Measurements from ENCODE around the gene IL11. TPM values are rescaled to one million over a fixed set of nuclear protein-coding genes. Genes with fewer than 3 reads are reported as not detected.
A peak's percentile ranks its signal among the peaks of the same experiment; 100 is the strongest.

Gene IL11
- polyA plus RNA-seq, 2 of the 4 experiments (the other 2 are of a cell fraction), result 52.4 to 100.0 TPM

GRCh38 chr19:55408533-55408872 lies 38.2 kb upstream of the IL11 start:
- Histone ChIP-seq H3K4me1 (peaks cover 32% of the 10 kb centered on the region), H3K9me3 (0 out of 3 replicates have a peak, but pooled peaks cover 6% of the 10 kb centered on the region), H3K27ac (peak overlapping the region; percentile 95 to 97), H3K4me3 (peak overlapping the region; percentile 36), H3K4me2 (peak overlapping the region; percentile 81)
- CTCF ChIA-PET, result interaction anchor here (0.6 to 8.1 kb wide), 9 partner anchors 8 to 272 kb away, joined by 3 to 61 read pairs (median 4); partner anchors contain the start of gene DNAAF3
- POLR2A ChIA-PET, result interaction anchor here (2.9 to 3.3 kb wide), 2 partner anchors 20 to 24 kb away, joined by 37 to 55 read pairs; partner anchors contain the start of genes RPL28 and TMEM238
- ATAC-seq, result no peak
- 63% methylated on average over 9 of the region's 9 CpGs for WGBS (ENCODE audit: missing lambda C conversion rate)
- no peak for DNase-seq (ENCODE audit: low read depth in 1 of 2, low spot score in 1 of 2)
- no peak for FAIRE-seq
- peak; percentile 93 for TF ChIP-seq KDM1A (IDR thresholded peaks at IDR 0.05; ENCODE audit: low read depth)
- peak; percentile 89 for TF ChIP-seq ATOH8 (CRISPR knock-in tag; IDR thresholded peaks at IDR 0.05; ENCODE audit: low read depth)
- TF ChIP-seq TFCP2L1 (CRISPR knock-in tag; IDR thresholded peaks at IDR 0.05), result peak; percentile 82; the same call in 1 of the 2 replicates
- peak; percentile 25; the same call in 1 of the 2 replicates for TF ChIP-seq HOXA7 (CRISPR knock-in tag; IDR thresholded peaks at IDR 0.05)
- TF ChIP-seq ZNF302 (CRISPR knock-in tag; IDR thresholded peaks at IDR 0.05), result peak; percentile 66; the same call in 1 of the 2 replicates
- TF ChIP-seq TP53 (CRISPR knock-in tag; IDR thresholded peaks at IDR 0.05), result peak; percentile 92; the same call in 1 of the 2 replicates
- TF ChIP-seq FOXS1 (CRISPR knock-in tag; IDR thresholded peaks at IDR 0.05), result peak; percentile 71; the same call in 1 of the 2 replicates
- TF ChIP-seq CBX2 (IDR thresholded peaks at IDR 0.05; ENCODE audit: borderline replicate concordance, low read depth), result no peak
- TF ChIP-seq EHMT2 (IDR thresholded peaks at IDR 0.05; ENCODE audit: low read depth), result peak; percentile 81
- peak; percentile 92 for TF ChIP-seq HOXB5 (CRISPR knock-in tag; IDR thresholded peaks at IDR 0.05)
- no peak for TF ChIP-seq POLR2A (IDR thresholded peaks at IDR 0.05; ENCODE audit: low read length)
- TF ChIP-seq HMGXB4 (CRISPR knock-in tag; IDR thresholded peaks at IDR 0.05; ENCODE audit: borderline replicate concordance), result no peak
- no peak for TF ChIP-seq HES2 (IDR thresholded peaks at IDR 0.05)
- TF ChIP-seq FOSB (CRISPR knock-in tag; IDR thresholded peaks at IDR 0.05), result peak; percentile 43; the same call in 1 of the 2 replicates
- peak; percentile 88; the same call in 1 of the 2 replicates for TF ChIP-seq EHF (CRISPR knock-in tag; IDR thresholded peaks at IDR 0.05)
- TF ChIP-seq HEYL (CRISPR knock-in tag; IDR thresholded peaks at IDR 0.05), result peak; percentile 87; the same call in 1 of the 2 replicates
- TF ChIP-seq NPAS2 (CRISPR knock-in tag; IDR thresholded peaks at IDR 0.05; ENCODE audit: borderline replicate concordance), result peak; percentile 38; the same call in 1 of the 2 replicates
- peak; percentile 88; the same call in 1 of the 2 replicates for TF ChIP-seq CHD4 (IDR thresholded peaks at IDR 0.05; ENCODE audit: borderline replicate concordance)
- TF ChIP-seq HOXB13 (CRISPR knock-in tag; IDR thresholded peaks at IDR 0.05; ENCODE audit: low read depth), result peak; percentile 95
- no peak for TF ChIP-seq PHF8 (IDR thresholded peaks at IDR 0.05; ENCODE audit: borderline replicate concordance, low read depth)
- 0 out of 2 replicates have a peak, but pooled peaks have one; percentile 61 for TF ChIP-seq HDAC2 (IDR thresholded peaks at IDR 0.05)

GRCh38 chr19:55407800-55408532 lies 37.7 kb upstream of the IL11 start:
- peaks cover 36% of the 10 kb centered on the region for H3K4me1 ChIP-seq
- ATAC-seq (peak; percentile 90 to 96), FAIRE-seq (peak; percentile 49), DNase-seq (ENCODE audit: low read depth in 1 of 2, low spot score in 1 of 2) (peak; percentile 100)
- peak overlapping the region; percentile 98 for H3K4me3 ChIP-seq
- H3K4me2 ChIP-seq, result peak overlapping the region; percentile 81
- H3K9me3 ChIP-seq, result 0 out of 3 replicates have a peak, but pooled peaks cover 6% of the 10 kb centered on the region
- H3K27ac ChIP-seq, result peak overlapping the region; percentile 95 to 97
- 1% methylated on average over 49 of the region's 72 CpGs for WGBS (ENCODE audit: missing lambda C conversion rate)
- POLR2A ChIA-PET, result interaction anchor here (0.6 to 3.3 kb wide), 57 partner anchors 9 to 959 kb away, joined by 3 to 55 read pairs (median 5); partner anchors contain the start of genes BRSK1, DNAAF3, FIZ1 and GARIN5B
- CTCF ChIA-PET, result interaction anchor here (0.6 to 8.1 kb wide), 8 partner anchors 10 to 267 kb away, joined by 3 to 61 read pairs (median 4); partner anchors contain the start of gene DNAAF3
- peak in 1 of 2 experiments; percentile 71; a peak in 2 of 5 replicates for TF ChIP-seq JUN (IDR thresholded peaks at IDR 0.05)
- peak; percentile 12; the same call in 1 of the 2 replicates for TF ChIP-seq HOXB13 (CRISPR knock-in tag; IDR thresholded peaks at IDR 0.05; ENCODE audit: low read depth)
- TF ChIP-seq KDM1A (IDR thresholded peaks at IDR 0.05; ENCODE audit: low read depth), result no peak
- peak; percentile 95 for TF ChIP-seq E2F6 (IDR thresholded peaks at IDR 0.05; ENCODE audit: borderline replicate concordance, low read depth)
- peak; percentile 94 for TF ChIP-seq PBX3 (IDR thresholded peaks at IDR 0.05)
- TF ChIP-seq MAX (IDR thresholded peaks at IDR 0.05), result peak; percentile 99
- peak; percentile 66; the same call in 1 of the 2 replicates for TF ChIP-seq HOXB5 (CRISPR knock-in tag; IDR thresholded peaks at IDR 0.05)
- no peak for TF ChIP-seq HDAC2 (IDR thresholded peaks at IDR 0.05)
- TF ChIP-seq TFCP2L1 (CRISPR knock-in tag; IDR thresholded peaks at IDR 0.05), result peak; percentile 83
- peak; percentile 94 for TF ChIP-seq BHLHE40 (IDR thresholded peaks at IDR 0.05; ENCODE audit: low read depth, low read length)
- peak; percentile 92; the same call in 1 of the 2 replicates for TF ChIP-seq MAZ (IDR thresholded peaks at IDR 0.05; ENCODE audit: borderline replicate concordance, low read depth, low read length)
- no peak for TF ChIP-seq PHF8 (IDR thresholded peaks at IDR 0.05; ENCODE audit: borderline replicate concordance, low read depth)
- TF ChIP-seq EHF (CRISPR knock-in tag; IDR thresholded peaks at IDR 0.05), result 0 out of 2 replicates have a peak, but pooled peaks have one; percentile 6
- TF ChIP-seq MYC (IDR thresholded peaks at IDR 0.05; ENCODE audit: borderline replicate concordance, low read length), result peak; percentile 94
- peak; percentile 57; the same call in 1 of the 2 replicates for TF ChIP-seq RFX5 (IDR thresholded peaks at IDR 0.05)
- TF ChIP-seq NR3C1 (IDR thresholded peaks at IDR 0.05), result no peak
